NCI-H2227 treated with DMSO at 0.1 percent for 48 hours (cell line): ENCODE results near the gene SETX.

Experiments used
- DNase-seq: peaks from one replicate; lab custom pipeline; 2025; lab: John Stamatoyannopoulos, UW

The SETX gene

DNA sequence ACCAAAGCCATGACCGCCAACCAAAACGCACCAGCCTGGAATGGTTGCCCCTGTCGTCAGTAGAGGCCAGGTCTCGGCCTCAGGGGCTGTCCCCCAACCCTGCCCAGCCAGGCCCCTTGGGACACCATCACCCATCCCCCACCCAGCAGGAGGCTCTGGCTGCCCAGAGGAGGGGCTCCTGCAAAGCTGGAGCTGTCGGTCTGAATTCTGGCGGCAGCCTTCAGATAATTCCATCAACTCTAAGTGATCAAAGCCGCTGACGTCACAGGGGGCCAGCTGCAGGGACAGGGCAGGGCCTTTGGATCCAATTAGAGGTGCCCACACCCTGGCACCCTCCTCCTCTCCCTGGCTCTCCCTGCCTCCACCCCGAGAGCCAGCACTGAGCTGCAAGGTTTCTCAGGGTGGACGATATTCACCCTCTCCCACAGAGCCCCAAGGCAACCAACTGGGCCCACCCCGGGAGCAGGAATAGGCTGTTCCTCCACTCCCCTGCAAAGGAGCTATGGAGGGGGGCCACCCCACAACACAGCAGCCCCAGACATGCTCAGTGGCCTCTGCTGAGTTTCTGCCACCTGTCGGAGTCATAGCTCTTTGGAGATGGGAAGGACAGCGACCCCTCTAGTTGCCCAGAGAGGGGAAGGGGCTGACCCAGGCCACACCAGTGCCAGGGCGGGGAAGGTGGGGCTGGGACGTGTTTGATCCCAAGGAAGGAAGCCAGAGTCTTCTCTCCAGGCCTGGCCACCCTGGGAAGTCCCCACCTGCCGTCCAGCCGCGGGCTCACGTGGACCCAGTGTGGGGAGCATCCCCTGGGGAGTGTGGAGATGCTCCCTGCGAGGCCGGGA, 114.6 kb downstream of the SETX start:
- DNase-seq, result no peak

DNA sequence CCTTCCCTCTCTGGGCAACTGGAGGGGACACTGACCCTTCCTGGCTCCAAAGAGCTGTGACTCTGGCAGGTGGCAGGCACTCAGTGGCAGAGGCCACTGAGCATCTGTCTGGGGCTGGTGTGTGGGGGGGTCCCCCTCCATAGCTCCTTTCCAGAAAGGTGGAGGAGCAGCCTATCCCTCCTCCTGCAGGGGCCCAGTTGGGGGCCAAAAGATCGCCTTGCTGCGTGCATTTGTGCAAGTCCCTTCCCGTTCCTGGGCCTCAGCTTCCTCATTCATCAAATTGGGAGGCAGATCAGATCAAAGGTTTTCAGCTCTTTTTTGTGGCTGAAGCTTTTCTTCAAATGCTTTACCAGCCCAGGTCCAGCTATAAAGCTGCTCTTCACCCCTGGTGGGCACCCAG, 115.3 kb downstream of the SETX start:
- no peak for DNase-seq

DNA sequence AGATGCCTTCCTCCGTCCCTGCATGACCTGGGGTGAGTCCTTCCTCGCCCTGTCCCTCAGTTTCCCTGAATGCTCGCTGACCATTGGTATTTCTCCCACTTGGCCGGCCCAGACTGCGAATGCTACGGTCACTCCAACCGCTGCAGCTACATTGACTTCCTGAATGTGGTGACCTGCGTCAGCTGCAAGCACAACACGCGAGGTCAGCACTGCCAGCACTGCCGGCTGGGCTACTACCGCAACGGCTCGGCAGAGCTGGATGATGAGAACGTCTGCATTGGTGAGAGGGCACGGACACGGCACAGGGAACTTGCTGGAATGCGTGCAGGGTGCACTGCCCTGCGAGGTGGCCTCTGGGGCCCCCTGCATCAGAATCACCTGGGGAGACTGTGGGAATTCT, 115.8 kb downstream of the SETX start:
- no peak for DNase-seq

DNA sequence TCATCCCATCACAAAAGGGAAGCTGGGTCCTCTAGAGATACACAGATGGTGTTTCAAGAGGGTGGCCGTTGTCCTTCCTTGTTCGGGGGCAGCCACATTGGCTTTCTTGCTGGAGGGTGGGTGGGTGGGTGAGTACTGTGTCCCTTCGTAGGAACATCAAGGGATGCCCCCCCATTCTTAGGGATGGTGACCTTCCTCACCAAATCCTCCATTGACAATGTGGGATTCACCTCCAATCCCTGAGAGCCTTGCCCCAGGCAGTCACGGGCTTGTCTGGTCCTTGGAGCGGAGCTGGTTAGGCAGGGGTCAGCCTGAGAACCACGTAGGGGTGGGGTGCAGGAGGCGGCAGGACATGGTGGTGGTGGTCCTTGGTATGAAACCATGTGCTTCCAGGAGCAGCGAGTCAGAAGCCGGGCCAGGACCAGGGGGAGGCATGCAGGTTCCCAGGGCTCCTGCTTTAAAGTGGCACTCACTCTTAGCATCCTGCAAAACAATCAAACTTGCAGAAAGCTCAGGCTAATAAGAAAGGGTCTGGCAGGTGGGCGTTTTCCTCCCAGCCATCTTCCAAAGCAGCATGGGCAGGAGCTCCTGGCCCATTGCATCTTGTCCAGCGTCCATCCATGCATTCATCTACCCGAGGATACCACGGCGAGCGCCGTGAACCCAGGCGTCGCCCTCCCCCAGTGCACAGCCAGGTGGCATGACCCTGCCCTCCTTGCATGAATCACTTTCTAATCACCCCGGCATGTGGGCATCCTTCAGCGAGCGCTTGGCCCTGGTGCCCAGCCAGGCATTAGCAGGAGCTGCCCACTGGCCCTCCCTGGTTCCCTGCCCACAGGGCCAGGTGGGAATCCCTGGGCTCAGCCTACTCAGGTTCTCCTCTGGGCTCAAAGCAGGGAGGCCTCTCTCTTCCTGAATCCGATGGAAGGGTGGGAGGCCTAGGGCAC, 116.5 kb downstream of the SETX start:
- no peak for DNase-seq

DNA sequence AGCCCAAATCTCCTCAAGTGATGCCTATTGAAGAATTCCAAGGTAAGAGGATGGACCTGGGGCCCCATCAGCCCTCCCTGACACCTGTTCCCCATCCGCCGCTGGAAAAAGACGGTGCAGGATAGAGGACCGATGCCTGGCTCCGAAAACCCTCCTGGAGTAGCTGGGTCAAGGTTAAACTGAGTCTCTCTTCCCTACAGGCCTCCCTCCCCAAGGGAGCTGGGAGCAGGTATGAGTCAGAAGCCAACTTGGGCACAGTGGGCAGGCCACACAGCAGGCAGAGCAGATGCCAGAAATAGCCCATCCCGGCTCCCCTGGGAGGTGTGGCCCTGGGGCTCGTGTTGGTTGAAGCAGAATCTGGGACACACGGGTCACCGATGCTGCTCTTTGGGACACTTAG, 117.3 kb downstream of the SETX start:
- no peak for DNase-seq

DNA sequence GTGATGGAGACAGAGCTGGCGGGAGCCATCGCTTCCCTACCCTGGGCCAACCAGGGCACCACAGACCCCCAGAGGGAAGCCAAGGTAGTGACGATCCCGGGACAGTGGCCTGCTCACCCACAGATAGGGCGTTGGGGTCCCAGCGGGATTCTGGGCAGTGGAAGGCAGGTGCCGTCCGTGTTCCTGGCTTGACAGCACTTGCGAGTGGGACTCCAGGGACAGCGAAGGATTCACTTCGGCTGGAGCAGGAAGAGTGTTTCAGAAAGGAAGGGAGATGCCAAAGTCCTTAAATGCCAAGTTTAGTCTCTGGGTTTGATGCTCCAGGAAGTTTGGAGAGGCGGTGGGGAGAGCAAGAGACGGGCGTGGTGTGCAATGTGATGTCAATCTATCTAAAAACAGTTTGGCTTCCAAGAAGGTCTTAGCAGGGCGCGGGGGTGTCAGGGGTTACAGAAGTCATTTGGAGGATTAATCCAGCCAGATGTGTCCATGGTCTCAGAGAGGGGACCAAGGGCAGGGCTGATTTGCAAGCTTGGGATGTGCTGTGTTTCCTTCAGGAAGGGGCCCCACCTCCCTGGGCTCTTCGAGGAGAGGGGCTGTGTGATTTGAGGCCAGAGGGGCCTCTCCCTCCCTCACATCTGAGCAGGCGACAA, 118.0 kb downstream of the SETX start:
- DNase-seq, result no peak

DNA sequence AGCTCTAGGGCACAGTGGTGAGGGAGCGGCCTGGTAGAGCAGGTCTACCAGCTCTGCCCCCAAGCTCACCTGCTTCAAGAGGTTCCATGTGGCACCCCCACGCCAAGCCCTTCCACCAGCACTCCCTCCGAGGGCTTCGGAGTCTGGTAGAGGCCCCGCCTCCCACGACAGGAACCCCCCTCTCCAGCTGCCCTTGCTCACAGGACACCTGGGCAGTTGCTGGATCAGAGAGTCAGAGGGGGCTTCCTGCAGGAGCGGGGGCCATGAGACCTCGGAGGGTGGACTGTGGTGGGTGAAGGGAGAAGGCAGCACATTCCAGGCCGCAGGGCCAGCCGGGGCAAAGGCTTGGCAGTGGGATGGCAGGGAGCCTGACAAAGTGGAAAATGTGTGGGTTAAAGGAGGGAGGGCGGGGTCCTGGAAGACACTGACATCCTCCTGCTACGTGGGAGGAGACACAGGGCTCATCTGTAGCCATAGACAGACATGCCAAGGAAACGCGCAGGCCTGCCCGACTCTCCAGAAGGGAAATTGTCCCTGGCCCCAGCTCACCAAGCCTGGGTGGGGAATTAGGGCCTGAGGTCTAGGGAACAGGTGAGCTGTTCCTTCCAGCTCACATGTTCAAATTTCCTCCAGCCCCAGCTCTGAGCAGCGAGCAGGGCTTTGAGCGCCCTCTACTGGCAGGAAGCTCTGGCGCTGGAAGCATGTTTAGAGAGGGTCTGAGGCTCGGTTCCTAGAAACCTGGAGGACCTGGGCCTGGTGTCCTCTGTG, 118.7 kb downstream of the SETX start:
- peak; percentile 47 for DNase-seq

DNA sequence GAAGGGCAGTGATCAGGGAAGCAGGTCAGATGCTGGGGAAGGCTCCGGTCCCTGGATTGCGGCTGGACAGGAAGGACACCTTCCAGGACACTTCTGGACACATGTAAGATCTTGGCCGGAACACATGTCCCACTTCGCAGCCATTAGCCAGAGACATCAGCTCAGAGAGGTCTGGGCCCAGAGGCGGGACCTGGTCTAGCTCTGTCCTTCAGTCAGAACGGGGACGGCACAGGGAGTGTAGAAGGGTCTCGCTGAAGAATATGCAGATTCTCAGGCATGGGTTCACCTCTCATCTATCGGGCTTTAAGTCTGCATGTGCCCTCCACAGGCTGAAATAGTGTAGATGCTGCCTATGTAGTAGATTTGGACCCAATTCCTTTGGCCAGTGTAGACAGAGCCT, 119.7 kb downstream of the SETX start:
- no peak for DNase-seq

DNA sequence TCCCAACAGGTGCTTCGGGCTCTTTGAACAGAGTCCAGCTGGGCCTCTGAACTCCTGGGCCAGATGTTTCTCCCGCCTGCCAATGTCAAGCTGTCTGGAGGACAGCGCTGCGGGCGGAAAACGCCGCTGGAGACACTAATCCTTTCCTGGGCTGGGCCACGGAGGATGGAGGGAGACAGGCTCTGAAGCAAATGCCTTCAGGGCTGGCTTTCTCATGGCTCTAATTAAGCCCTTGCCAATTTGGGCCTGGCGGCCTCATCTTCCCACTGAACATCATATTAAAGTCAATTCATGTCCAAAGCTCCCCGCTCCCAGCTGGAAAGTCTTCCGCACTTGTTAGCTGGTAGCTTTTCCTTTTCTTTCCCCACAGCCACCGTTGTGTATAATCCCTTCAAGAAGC, 120.3 kb downstream of the SETX start:
- no peak for DNase-seq

DNA sequence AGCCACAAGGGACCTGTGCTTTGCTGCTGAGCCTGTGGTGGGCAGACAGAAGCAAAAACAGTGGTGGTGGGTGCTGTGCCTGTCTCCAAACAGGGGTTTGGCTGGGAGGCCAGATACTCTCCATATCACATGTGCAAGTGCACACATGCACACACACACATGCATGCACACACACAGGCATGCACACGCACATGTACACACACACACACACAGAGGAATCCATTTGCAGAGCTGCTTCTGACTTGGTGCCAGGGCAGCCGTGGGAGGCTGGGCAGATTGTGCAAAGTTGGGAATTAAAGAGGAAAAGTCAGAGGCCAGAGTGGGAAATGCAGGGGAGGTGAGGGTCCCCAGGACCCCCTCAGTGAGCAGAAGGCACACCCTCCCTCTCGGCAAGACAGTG, 121.6 kb downstream of the SETX start:
- DNase-seq, result no peak

DNA sequence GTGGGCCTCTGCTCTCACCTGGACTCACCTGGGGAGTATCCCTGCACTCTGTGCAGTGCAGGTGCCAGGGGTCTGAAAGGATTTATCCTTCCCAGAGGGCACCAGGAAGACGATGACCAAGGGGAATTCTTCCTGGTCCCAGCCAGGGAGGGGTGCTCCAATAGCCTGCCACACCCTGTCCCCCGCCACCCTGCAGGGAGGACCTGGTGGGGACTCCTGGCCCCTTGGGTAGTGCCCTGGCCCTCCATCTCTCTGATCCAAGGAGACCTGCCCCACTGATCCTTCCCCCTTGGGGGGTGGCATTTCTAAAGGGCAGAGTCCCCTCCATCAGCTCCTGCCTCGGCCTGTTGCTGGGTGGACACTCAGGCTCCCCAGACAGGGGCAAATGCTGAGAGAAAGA, 122.3 kb downstream of the SETX start:
- no peak for DNase-seq

DNA sequence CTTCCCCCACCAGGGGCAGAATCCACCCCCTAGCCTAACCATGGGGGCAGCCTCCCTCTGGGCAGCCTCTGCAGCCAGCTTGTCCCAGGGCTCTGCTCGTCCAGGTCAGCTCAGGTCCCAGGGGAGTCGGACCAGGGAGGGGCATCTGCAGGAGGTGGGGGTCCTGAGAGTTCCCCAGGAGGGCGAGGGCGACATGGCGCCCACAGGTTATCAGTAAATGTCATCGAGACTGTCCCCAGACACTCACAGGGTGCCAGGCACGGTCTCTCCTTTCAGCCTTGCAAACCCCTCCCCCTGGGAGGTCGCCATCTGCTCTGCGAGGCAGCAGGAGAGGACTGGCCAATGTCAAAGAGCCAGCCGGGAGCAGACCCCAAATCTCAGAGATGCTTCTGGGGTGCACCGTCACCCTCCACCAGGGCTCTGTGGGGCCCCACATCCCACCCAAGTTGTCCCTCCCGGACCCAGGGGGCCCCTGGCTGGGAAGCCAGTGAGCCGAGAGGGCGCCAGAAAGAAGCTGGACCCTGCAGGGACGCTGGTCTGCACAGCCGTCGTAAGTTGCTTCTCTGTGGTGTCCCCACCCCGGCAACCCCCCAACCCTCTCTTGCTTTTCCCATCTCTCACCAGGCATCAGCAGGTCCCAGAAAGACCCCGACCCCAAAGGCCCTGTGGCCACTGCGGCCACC, 123.6 kb downstream of the SETX start:
- no peak for DNase-seq

DNA sequence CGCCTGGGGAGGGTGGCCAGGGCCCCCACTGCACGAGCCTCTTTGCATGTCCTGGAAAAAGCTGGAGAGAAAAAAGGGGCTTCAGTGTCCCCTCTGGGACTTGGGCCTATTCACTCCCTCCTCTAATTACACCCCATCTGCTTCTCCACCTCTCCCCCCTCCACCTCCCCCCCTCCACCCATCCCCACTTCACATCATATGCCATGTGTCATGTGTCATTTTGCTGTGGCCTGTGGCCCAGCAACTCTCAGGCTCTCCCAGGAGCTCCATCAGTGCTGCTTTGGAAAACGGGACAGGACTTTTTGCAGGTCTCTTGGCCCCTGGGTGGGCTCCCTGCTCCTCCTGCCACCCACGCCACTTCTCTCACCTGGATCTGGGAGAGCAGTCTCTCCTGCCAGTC, 124.2 kb downstream of the SETX start:
- DNase-seq, result no peak

DNA sequence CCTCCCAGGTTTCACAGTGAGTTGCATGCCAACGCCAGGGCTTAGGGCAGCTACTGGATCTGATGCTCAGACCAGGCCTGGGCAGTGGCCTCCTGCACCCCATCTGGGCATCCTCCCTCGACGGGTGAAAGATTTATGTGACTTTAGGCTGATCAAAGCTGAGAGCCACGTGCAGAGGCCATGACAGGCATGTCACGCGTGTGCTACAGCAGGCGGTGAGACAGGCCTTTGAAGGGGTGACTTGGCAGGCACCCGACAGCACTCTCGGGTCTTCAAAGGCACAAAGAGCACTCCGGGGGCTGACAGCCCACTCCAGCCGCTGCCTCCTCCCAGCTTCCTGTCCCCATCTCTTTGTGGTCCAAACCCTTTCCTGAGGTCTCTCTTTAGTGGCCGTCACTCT, 126.7 kb downstream of the SETX start:
- DNase-seq, result no peak

DNA sequence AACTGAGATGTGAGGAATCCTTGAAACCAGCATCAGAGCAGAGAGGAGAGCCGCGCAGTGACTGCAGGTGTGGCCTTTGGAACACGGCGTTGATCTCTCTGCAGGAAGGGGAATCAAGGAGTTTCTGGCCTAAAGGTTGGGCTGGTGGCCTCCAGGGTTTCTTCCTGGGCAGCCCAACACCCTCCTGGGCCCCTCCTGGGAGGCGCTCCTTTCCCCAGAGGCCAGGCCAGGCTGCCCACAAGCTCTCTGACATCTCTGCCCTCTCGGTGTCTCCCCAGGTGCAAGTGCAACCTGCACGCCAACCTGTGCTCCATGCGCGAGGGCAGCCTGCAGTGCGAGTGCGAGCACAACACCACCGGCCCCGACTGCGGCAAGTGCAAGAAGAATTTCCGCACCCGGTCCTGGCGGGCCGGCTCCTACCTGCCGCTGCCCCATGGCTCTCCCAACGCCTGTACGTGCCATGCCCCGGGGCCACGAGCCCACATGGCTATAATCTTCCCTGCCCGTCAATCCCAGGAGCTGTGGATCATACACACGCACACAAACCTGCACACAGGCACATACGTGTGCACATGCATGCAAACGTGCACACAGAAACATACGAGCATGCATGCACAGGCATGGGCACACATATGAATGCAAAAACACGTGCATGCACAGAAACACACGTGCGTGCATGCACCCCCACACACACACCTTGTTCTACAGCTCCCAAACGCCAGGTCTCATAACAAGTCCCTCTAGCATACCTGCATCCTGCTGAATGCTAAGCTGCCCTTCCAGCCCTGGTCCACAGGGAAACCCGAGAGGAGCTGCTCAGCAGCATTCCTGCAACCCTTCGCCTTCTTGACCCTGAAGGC, 128.0 kb downstream of the SETX start:
- no peak for DNase-seq

DNA sequence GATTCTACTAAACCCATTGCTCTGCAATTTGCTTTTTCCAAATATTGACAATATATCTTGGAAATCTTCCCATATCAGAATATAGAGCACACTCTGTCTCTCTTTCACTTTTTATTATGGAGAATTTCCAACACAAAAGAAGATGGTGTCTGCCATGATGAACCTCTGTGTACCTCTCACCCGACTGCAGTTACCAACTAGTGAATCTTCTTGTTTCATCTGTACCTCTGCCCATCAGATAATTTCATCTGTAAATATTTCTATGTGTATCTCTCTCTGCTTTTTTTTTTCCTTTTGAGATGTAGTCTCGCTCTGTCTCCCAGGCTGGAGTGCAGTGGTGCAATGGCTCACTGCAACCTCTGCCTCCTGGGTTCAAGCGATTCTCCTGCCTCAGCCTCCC, 130.1 kb downstream of the SETX start:
- DNase-seq, result no peak

DNA sequence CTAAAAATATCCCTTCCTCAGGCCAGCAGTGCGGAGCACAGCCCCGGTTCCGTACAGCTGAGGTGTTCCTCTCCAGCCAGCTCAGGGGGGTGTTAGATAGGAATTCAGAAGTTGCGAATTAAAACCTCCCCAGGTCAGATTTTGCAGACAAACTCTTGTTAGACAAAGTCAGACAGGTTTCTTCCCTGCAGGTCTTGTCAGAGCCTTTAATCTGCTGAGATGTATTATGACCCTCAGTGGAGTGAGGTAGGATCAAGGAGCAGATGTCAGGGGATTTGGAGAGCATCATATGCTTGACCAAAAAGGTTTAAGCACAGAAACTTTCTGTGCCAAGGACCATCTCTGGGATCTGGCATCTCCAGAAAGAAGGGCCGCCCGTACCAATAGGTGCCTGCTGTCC, 132.8 kb downstream of the SETX start:
- DNase-seq, result no peak

DNA sequence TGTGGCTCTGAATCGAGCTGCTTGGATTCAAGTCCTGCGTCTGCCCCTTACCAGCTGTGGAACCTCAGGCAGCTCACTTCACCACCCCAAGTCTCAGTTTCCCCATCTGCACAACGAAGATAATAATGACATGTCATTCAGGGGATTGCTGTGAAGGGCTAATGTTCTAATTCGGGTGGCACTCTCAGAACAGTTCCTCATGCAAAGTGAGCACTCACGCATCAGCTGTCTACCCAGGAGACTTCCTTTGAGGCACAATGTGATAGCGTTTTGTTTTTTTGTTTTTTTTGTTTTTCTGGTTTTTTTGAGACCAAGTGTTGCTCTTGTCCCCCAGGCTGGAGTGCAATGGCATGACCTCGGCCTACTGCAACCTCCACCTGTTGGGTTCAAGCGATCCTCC, 136.6 kb downstream of the SETX start:
- no peak for DNase-seq

DNA sequence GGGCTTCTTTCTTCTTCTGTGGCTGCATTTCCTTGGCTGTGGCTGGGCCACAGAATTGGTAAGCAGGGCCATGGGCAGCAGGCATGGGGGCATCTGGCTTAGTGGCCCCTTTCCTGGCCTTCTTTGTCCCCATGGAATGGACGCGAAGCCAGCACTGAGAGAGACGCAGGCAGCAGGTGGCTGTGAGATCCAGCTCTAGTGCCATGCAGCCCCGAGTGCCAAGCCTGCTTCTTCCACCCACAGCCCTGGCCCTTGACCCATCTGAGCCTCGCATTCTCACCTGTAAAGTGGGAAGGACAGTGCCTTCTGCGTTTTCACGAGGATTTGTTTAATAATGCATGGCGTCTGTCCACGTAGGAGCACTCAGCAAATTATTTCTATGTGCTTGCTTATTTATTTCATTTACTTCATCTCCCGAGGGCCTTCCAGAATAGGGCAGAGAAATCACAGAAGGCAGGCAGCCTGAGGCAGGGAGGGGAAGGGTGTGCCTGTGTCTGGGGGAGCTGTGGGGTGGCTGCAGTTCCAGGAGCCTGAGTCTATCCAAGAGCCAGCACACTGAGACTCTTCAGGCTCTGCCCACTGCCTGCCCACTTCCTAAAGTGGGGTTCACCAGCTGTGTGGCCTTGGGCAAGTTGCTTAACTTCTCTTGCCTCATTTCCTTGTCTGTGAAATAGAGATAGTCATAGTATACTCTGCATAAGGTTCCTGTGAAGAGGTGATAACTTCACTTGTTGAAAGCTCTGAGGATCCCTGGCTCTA, 137.7 kb downstream of the SETX start:
- no peak for DNase-seq
